ENCODE data around the gene ATPAF2. TPM values are rescaled to one million over a fixed set of nuclear protein-coding genes. Genes with fewer than 3 reads are reported as not detected.

Gene ATPAF2
- total RNA-seq, 2 donors from 2014 or later = 23.5 to 44.5 TPM

- no peaks in the 10 kb centered on the region for H3K27me3 ChIP-seq
- H3K4me1 ChIP-seq = no peaks in the 10 kb centered on the region
- H3K36me3 ChIP-seq = no peaks in the 10 kb centered on the region
- H3K9me3 ChIP-seq = no peaks in the 10 kb centered on the region
- H3K4me3 ChIP-seq = no peak overlapping the region
- no peak overlapping the region for H3K27ac ChIP-seq
- intact Hi-C loops (cut with DNase I) = no loop called here
- TF ChIP-seq, protein P1, sequence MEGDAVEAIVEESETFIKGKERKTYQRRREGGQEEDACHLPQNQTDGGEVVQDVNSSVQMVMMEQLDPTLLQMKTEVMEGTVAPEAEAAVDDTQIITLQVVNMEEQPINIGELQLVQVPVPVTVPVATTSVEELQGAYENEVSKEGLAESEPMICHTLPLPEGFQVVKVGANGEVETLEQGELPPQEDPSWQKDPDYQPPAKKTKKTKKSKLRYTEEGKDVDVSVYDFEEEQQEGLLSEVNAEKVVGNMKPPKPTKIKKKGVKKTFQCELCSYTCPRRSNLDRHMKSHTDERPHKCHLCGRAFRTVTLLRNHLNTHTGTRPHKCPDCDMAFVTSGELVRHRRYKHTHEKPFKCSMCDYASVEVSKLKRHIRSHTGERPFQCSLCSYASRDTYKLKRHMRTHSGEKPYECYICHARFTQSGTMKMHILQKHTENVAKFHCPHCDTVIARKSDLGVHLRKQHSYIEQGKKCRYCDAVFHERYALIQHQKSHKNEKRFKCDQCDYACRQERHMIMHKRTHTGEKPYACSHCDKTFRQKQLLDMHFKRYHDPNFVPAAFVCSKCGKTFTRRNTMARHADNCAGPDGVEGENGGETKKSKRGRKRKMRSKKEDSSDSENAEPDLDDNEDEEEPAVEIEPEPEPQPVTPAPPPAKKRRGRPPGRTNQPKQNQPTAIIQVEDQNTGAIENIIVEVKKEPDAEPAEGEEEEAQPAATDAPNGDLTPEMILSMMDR (IDR thresholded peaks at IDR 0.05) = no peak
- no peak for DNase-seq
- no peak overlapping the region for H3K9ac ChIP-seq (ENCODE audit: low read depth in 2 of 2, low read length in 2 of 2)
Measured at GRCh38 chr17:18018411-18018921, 20.5 kb downstream of the ATPAF2 start.

GRCh38 chr17:18017958-18018357 lies 21.0 kb downstream of the ATPAF2 start:
- H3K36me3 ChIP-seq = no peaks in the 10 kb centered on the region

GRCh38 chr17:18016426-18016825 lies 22.5 kb downstream of the ATPAF2 start:
- H3K36me3 ChIP-seq = no peaks in the 10 kb centered on the region
- TF ChIP-seq, protein P1 (IDR thresholded peaks at IDR 0.05) = no peak
- intact Hi-C loops (cut with DNase I) = no loop called here

More at GRCh38 chr17:18017958-18018357, 21.0 kb downstream of the ATPAF2 start:
- Histone ChIP-seq H3K4me3 (no peak overlapping the region), H3K9me3 (no peaks in the 10 kb centered on the region), H3K27me3 (no peaks in the 10 kb centered on the region), H3K9ac (ENCODE audit: low read depth in 2 of 2, low read length in 2 of 2) (no peak overlapping the region), H3K27ac (no peak overlapping the region), H3K4me1 (no peaks in the 10 kb centered on the region)
- intact Hi-C loops (cut with DNase I) = no loop called here
- DNase-seq = no peak
- TF ChIP-seq, protein P1 (IDR thresholded peaks at IDR 0.05) = no peak

DNA sequence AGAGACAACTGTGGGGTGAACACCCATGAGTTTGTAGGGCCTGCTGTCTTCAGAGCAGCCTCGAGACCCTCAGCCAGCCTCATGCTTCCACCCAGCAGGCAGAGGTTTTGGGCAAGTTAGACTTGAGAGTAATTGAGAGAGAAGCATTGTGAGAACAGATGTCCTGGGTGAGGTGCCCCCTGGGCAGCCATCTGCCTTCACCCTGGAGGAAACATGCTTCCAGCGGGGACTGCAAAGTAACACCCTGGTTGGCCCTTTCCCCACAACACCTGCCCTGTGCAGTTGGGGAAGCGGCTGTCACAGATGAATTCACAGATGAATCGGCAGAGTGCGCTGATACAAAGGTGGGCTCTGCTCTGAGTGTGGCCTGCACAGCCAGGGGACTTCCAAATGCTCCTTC lies 23.4 kb downstream of the ATPAF2 start:
- H3K4me3 ChIP-seq = no peak overlapping the region
- H3K27ac ChIP-seq = no peak overlapping the region
- TF ChIP-seq, protein P1 (IDR thresholded peaks at IDR 0.05) = no peak
- no peaks in the 10 kb centered on the region for H3K9me3 ChIP-seq
- no peaks in the 10 kb centered on the region for H3K36me3 ChIP-seq
- no peak for DNase-seq
- H3K9ac ChIP-seq (ENCODE audit: low read depth in 2 of 2, low read length in 2 of 2) = no peak overlapping the region
- intact Hi-C loops (cut with DNase I) = no loop called here
- H3K27me3 ChIP-seq = no peaks in the 10 kb centered on the region
- no peaks in the 10 kb centered on the region for H3K4me1 ChIP-seq

More at GRCh38 chr17:18016426-18016825, 22.5 kb downstream of the ATPAF2 start:
- Histone ChIP-seq H3K4me1 (no peaks in the 10 kb centered on the region), H3K9ac (ENCODE audit: low read depth in 2 of 2, low read length in 2 of 2) (no peak overlapping the region), H3K9me3 (no peaks in the 10 kb centered on the region), H3K4me3 (no peak overlapping the region), H3K27me3 (no peaks in the 10 kb centered on the region), H3K27ac (no peak overlapping the region)
- DNase-seq = no peak

GRCh38 chr17:18014006-18014405 lies 25.0 kb downstream of the ATPAF2 start:
- no peak overlapping the region for H3K27ac ChIP-seq
- TF ChIP-seq, protein P1 (IDR thresholded peaks at IDR 0.05) = no peak
- DNase-seq = no peak
- no peaks in the 10 kb centered on the region for H3K36me3 ChIP-seq
- H3K9me3 ChIP-seq = no peaks in the 10 kb centered on the region
- no peak overlapping the region for H3K9ac ChIP-seq (ENCODE audit: low read depth in 2 of 2, low read length in 2 of 2)
- no peaks in the 10 kb centered on the region for H3K4me1 ChIP-seq
- no peaks in the 10 kb centered on the region for H3K27me3 ChIP-seq
- intact Hi-C loops (cut with DNase I) = no loop called here
- H3K4me3 ChIP-seq = no peak overlapping the region
